Fibroblast of pulmonary artery (primary cell): Measurements from ENCODE around the gene WDR75.

Experiments used
- DNase-seq: peaks from one replicate; pipeline ENCODE4 v3.0.0-alpha.2; 2010; ENCODE audit warnings: low read depth
- H3K4me3 ChIP-seq: replicated peaks from 2 replicates; pipeline ENCODE4 v1.5.1; 2011; ENCODE audit warnings: low read depth, mild to moderate bottlenecking, control low read depth, low read length, moderate library complexity
- TF ChIP-seq, protein P1 (sequence below): IDR thresholded peaks from 2 replicates; pipeline ENCODE4 v1.5.1; 2011; ENCODE audit warnings: mild to moderate bottlenecking, control low read depth, low read length, inconsistent platforms; ENCODE audit errors: missing control alignments

The WDR75 gene

DNA sequence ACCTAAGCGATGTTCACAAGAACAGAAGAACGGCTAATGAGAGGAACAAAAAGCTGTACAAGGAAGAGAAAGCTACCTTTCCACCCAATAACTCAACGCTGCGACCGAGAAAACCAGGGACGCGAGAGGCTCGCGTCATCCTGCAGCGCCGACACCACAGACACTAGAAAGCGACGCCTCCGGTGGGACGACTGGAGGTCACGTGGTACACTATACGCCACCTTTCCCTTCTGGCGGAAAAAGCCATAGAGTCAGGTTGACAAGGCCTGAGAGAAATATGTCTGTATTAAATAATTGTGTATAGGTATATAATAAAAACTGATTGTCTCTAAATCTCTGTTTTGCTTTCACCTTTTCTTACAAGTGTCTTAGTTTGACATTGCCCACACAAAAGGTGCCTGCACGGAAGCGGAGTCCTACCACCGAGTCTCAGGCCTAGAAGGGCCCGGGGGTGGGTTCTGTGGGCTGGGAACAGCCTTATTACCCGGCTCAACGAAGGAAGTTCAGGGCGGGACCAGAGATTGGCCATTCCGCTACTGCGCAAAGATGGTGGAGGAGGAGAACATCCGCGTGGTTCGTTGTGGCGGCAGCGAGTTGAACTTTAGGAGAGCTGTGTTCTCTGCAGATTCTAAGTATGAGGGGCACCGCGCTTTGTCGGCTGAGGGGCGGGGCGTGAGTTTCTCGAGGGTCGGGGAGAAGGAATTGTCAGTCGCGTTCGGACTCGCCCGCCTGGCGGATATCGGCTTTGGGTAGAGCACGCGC lies at the start of gene WDR75:
WDR75 (plus strand) TSS at position 528 of the 762 bp plus-strand sequence; CDS start at position 547, 19 bp downstream.
- TF ChIP-seq, protein P1, sequence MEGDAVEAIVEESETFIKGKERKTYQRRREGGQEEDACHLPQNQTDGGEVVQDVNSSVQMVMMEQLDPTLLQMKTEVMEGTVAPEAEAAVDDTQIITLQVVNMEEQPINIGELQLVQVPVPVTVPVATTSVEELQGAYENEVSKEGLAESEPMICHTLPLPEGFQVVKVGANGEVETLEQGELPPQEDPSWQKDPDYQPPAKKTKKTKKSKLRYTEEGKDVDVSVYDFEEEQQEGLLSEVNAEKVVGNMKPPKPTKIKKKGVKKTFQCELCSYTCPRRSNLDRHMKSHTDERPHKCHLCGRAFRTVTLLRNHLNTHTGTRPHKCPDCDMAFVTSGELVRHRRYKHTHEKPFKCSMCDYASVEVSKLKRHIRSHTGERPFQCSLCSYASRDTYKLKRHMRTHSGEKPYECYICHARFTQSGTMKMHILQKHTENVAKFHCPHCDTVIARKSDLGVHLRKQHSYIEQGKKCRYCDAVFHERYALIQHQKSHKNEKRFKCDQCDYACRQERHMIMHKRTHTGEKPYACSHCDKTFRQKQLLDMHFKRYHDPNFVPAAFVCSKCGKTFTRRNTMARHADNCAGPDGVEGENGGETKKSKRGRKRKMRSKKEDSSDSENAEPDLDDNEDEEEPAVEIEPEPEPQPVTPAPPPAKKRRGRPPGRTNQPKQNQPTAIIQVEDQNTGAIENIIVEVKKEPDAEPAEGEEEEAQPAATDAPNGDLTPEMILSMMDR: no peak
- DNase-seq: peak; percentile 96
- H3K4me3 ChIP-seq: peak within 1 kb of the TSS; percentile 66

DNA sequence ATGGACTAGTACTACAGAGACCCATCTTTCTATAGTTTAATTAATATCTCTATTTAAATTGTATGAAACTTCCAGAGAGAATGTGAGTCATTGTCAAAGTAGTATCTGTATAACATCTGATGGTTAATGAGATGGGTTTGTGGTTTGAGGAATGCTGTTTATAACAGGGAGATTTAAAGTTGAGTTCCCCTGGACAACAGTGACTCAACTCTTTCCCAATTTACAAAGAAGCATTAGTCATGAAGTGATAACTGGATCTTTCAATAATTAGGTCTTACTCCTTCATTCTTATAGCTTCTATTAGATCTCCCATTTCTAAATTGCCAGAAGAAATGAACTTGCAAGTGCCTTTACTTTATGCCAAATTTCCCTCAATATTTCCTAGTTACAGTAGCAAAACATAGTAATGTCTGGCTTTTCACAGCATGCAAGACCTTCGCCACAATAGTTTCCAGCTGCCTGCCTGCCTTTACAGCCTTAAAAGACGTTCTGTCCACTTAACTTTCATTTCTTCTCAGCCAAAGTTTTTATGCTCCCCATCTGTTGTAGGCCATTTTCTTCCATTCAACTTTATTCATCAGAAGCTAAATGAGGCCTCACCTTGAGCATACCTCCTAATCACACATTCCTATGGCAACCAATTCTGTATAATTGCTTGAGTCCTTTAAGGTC lies 47.7 kb upstream of the WDR75 start:
- TF ChIP-seq, protein P1: no peak
- peak; percentile 90 for DNase-seq
- H3K4me3 ChIP-seq: no peak overlapping the region

DNA sequence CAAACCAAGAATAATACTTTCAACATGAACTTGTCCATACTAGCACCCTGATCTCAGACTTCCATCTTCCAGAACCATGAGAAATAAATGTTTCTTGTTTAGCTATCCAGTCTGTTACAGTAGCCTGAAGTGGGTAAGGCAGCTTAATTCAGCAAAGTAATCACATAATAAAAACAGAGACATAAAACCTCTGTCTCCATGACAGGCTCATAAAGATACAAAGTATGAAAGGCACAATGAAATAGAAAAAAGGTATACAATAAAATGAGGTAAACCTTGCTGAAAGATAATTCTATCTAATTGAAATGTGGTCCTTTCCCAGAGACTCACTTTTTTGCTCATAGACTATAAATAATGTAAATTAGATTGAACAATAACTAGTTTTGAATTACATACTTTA lies 46.7 kb upstream of the WDR75 start:
- TF ChIP-seq, protein P1: no peak
- no peak overlapping the region for H3K4me3 ChIP-seq

DNA sequence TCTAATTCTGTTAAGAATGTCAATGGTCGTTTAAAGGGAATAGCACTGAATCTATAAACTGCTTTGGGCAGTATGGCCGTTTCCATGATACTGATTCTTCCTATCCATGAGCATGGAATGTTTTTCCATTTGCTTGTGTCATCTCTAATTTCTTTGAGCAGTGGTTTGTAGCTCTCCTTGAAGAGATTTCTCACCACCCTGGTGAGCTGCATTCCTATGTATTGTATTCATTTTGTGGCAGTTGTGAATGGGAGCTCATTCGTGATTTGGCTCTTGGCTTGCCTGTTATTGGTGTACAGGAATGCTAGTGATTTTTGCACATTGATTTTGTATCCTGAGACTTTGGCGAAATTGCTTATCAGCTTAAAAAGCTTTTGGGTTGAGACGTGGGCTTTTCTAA lies 38.3 kb upstream of the WDR75 start:
- DNase-seq: no peak
- TF ChIP-seq, protein P1: no peak
- H3K4me3 ChIP-seq: no peak overlapping the region

More for the DNA sequence above, 46.7 kb upstream of the WDR75 start:
- no peak for DNase-seq

DNA sequence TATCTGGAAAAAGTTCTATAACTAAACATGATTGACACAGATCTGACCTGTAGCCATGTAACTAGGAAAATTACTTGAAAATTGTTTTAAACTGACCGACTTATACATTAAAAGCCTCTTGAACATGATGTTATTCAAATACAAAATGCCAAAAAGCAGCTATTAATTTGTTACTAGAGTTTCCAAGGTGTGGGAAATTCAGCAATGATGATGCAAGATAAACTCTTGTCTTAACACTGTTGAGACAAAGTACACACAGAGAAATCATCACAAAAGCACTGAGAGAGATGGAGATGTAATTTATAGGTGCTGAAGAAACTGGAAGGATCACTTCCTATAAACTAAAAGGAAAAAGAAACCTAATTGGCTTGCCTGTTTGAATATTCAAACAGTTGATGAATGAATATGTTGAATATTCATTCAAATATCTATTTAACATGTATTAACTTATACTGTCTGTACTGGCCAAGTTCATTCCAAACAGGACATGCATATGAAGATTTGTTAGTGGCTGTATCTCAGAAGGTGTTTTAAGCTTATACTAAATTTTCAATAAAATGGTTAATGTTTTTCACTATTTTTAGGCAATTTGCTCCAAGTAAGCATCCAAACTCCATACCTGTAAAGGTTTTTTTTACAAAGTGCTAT lies 34.6 kb upstream of the WDR75 start:
- TF ChIP-seq, protein P1: no peak
- H3K4me3 ChIP-seq: no peak overlapping the region
- no peak for DNase-seq

DNA sequence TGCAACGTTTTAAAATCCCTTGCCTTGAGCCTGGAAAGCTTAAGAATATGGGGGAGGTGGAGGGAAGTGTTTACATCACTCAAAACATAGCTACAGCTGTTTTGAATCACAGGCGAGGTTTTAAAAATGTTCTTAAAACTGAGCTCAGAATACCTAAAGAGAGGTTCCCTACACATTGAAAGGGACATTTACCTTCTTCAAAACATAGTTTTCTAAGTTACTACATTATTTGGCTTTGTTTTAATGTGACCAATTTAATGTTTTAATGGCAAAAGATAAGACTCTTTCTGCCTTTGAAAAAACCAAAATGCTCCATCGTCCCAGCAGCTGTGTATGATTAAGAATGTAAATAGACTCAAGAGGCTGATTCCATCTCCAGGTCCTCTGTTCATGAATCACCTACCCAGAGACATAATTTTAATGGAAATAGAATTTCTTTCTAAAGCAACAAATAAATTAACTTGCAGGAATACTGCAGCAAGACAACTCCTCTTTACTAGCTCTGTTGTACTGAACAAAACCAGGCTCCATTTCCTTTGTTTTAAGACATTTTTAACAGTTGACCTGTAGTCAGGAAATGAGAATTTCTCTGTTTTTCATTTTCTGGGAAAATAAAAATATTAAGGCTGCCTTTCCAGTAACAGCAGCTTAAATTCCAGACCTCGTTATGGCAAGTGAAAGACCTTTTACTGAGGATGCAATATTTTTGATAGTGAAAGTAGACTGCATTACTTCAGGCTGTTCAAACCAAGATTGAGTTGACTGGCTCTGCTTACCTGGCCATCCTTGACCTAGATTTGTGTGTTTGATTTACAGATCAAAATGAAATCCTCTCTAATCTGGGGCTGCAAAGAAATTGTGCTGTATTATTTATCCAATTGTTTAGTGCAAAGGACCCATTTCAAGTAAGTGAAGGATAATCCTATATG lies 33.7 kb upstream of the WDR75 start:
- peak; percentile 76 for DNase-seq
- TF ChIP-seq, protein P1: no peak
- peak overlapping the region; percentile 17 for H3K4me3 ChIP-seq
